Naive thymus-derived CD4-positive, alpha-beta T cell (primary cell): Measurements from ENCODE around the gene PLD4. TPM values are rescaled to one million over a fixed set of nuclear protein-coding genes. Genes with fewer than 3 reads are reported as not detected.
A peak's percentile ranks its signal among the peaks of the same experiment; 100 is the strongest.

Experiments used
- ATAC-seq: fragments of 150-1000 bp; cut with Tn5 transposase; 2 replicates; pipeline ENCODE4 v1.10.0; 2021; ENCODE audit warnings: mild to moderate bottlenecking, moderate library complexity
- CTCF ChIA-PET: fragments of 350-600 bp; sonication (Branson Sonifier 250); formaldehyde crosslinking; loops from one replicate; lab custom pipeline; 2021; ENCODE audit warnings: antibody characterized with exemption; lab: Charles Lee
- POLR2A ChIA-PET: fragments of 350-600 bp; sonication (Branson Sonifier 250); formaldehyde crosslinking; loops from one replicate; lab custom pipeline; 2021; ENCODE audit warnings: antibody characterized with exemption, inconsistent platforms; lab: Charles Lee
- DNase-seq, 9 donors: peaks; one replicate each; pipeline versions ENCODE4 v3.0.0 to v3.0.0-alpha.2; 2020 to 2022; ENCODE audit warnings: mixed read lengths in 1 of 9
- H3K27ac ChIP-seq: one replicate; pipeline ENCODE4 v1.7.0; 2013; ENCODE audit warnings: mild to moderate bottlenecking, low read depth, low read length, moderate library complexity
- H3K27me3 ChIP-seq, 2 donors: one replicate each; pipeline ENCODE4 v1.7.0; 2013; ENCODE audit warnings: low read length in 2 of 2, mild to moderate bottlenecking in 2 of 2, moderate library complexity in 2 of 2; ENCODE audit not compliant: control insufficient read depth in 2 of 2, insufficient read depth in 2 of 2
- H3K36me3 ChIP-seq, 3 experiments: 1 replicate in 2 of 3; 2 replicates in 1 of 3; pipeline ENCODE4 v1.7.0; 2013; ENCODE audit warnings: low read length in 3 of 3, mild to moderate bottlenecking in 3 of 3, moderate library complexity in 1 of 3; ENCODE audit not compliant: insufficient read depth in 3 of 3, control insufficient read depth in 2 of 3
- H3K4me1 ChIP-seq, 2 donors: one replicate each; pipeline ENCODE4 v1.7.0; 2013; ENCODE audit warnings: low read length in 2 of 2, mild to moderate bottlenecking in 2 of 2, moderate library complexity in 1 of 2; ENCODE audit not compliant: control insufficient read depth in 2 of 2, insufficient read depth in 2 of 2
- H3K4me3 ChIP-seq: 2 replicates; pipeline ENCODE4 v1.7.0; 2013; ENCODE audit warnings: mild to moderate bottlenecking, low read length
- H3K9me3 ChIP-seq, 3 experiments: 1 replicate in 2 of 3; 2 replicates in 1 of 3; pipeline ENCODE4 v1.7.0; 2013; ENCODE audit warnings: low read length in 3 of 3; ENCODE audit not compliant: control insufficient read depth in 2 of 3
- H3K27ac Mint-ChIP-seq, 9 donors: one replicate each; pipeline ENCODE4 v1.8.0; 2020 to 2022; ENCODE audit warnings: mixed read lengths in 9 of 9, mild to moderate bottlenecking in 8 of 9, moderate library complexity in 5 of 9, inconsistent platforms in 2 of 9
- H3K27me3 Mint-ChIP-seq, 5 donors: one replicate each; pipeline ENCODE4 v1.8.0; 2021 to 2022; ENCODE audit warnings: mixed read lengths in 5 of 5, mild to moderate bottlenecking in 1 of 5
- H3K36me3 Mint-ChIP-seq, 5 donors: one replicate each; pipeline ENCODE4 v1.8.0; 2020 to 2022; ENCODE audit warnings: mixed read lengths in 5 of 5, mild to moderate bottlenecking in 3 of 5, inconsistent platforms in 1 of 5
- H3K4me1 Mint-ChIP-seq, 7 donors: one replicate each; pipeline ENCODE4 v1.8.0; 2020 to 2022; ENCODE audit warnings: mixed read lengths in 7 of 7, mild to moderate bottlenecking in 3 of 7, inconsistent platforms in 1 of 7
- H3K4me3 Mint-ChIP-seq, 10 donors: one replicate each; pipeline ENCODE4 v1.8.0; 2020 to 2022; ENCODE audit warnings: mild to moderate bottlenecking in 10 of 10, mixed read lengths in 10 of 10, moderate library complexity in 6 of 10, inconsistent platforms in 2 of 10
- H3K9me3 Mint-ChIP-seq, 11 donors: one replicate each; pipeline ENCODE4 v1.8.0; 2020 to 2022; ENCODE audit warnings: mixed read lengths in 11 of 11, mild to moderate bottlenecking in 4 of 11, inconsistent platforms in 1 of 11, moderate library complexity in 1 of 11
- intact Hi-C, 2 donors: fragments of 100-400 bp; cut with micrococcal nuclease; formaldehyde crosslinking; loops; one replicate each; pipeline ENCODE4 v1.15.1; 2023
- polyA plus RNA-seq, 2 donors: library from polyadenylated mRNA; unstranded; fragments of 300-500 nt; fragmentation: Illumina TruSeq; gene quantifications; one replicate each; pipeline ENCODE4 v1.2.3, GENCODE V29; 2021
- total RNA-seq, 6 experiments: library from RNA in 5 of 6; stranded (reverse) in 5 of 6; gene quantifications; 1 replicate in 5 of 6; 2 replicates in 1 of 6; pipeline ENCODE4 v1.2.3 and lab custom pipeline; 2021 to 2026

PLD4 gene
- total and polyA plus RNA-seq, 7 experiments from 2014 or later: 0.10 to 32.0 (median 0.80) TPM; not detected in 1

DNA sequence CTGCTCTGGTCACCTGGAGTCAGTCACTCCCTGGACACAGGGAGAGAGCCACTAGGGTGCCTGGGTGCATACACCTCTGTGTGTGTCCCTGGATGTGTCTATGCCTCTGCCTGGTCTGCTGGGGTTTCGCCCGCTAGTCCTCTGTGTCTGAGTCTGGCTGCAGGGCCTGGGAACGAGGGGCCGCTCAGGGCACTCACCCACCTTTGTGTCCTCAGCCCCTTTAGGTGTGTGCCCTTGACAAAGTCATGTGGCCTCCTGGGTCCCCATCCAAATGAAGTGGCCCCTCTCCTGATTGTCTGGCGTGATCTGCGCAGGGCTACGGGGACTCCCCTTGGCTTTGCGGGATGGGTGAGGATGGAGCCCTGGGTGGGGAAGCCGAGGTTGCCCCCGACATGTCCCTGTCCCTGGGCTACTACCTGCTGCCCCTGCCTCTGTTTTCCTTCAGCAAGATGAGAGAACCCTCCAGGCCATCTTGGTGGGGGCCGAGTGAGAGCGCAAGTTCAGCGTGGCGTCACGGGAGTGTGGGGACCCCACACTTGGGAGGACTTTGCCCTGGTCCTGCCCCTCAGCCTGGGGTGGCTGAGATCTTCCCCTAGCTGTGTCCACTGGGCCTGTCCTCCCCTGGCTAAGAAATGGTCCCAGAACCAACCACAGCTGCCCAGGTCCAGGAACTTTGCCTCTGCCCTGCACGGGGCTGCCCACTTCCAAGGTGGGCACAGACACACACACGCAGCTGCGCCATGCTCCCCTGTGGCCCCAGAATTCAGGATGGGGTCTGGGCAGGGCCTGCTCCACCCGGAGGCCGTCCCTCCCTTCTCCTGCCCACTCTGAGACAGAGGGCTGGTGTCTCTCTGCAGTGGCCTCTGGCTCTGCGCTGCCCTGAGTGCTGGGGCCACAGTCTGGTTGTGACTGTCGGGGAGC is 56.2 kb downstream of the PLD4 start:
- Mint-ChIP-seq H3K27ac (no peak overlapping the region), H3K4me1 (peaks cover 5 to 19% (median 13%) of the 10 kb centered on the region in 7 donors), H3K36me3 (peaks cover 0 to 3% (median 0%) of the 10 kb centered on the region in 5 donors), H3K27me3 (peaks cover 8 to 30% (median 16%) of the 10 kb centered on the region in 5 donors), H3K9me3 (no peaks in the 10 kb centered on the region), H3K4me3 (peak overlapping the region in 1 of 10 donors; percentile 51)
- Histone ChIP-seq H3K36me3 (no peaks in the 10 kb centered on the region), H3K4me1 (peaks cover 0 to 7% of the 10 kb centered on the region in 2 donors), H3K9me3 (no peaks in the 10 kb centered on the region), H3K4me3 (no peak overlapping the region), H3K27me3 (peaks cover 0 to 8% of the 10 kb centered on the region in 2 donors), H3K27ac (no peak overlapping the region)
- DNase-seq: no peak
- ChIA-PET POLR2A (no interaction called here), CTCF (interaction anchor here (0.6 to 1.8 kb wide), 3 partner anchors 63 to 408 kb away, joined by 3 to 4 read pairs (median 4); no protein-coding TSS in a partner anchor)
- no peak for ATAC-seq
- intact Hi-C loops: no loop called here

DNA sequence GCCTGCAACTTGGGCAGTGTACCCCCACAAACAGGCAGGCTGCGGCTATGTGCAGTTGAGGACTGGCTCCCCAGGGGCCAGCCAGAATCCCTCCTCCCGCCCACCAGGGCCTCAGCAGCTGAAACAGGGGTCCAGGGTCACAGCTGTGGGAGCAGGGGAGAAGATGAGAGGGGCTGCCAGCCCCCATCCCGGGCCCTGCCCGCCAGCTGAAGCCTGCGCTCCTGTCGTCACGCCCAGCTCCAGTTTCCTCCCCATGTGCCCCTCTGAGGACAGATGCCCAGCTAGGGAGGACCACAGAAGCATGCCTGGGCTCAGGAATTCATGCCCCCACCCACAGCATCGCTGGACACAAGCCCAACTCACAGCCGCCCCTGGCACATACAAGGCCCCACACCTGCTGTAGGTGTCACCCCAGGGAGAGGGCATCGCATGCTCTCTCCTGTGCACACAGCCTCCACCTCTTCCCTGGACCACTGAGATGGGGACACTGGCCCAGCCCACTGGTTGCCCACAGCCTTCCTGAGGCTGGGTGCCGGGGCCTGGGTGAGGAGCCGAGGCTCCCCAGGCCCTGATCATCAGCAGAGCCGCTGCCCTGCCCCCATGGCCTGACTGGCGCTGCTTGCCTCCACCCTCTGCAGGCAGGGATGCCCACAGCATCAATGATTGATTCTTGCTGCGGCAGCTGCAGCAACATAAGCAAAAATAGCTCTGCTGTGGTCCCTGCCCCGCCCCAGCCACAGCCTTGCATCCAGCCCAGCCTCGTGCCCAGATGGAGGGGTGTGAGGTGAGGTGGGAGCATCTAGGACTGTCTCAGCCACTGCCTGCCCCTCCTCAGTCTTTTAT is 57.2 kb downstream of the PLD4 start:
- no peaks in the 10 kb centered on the region for H3K36me3 Mint-ChIP-seq
- Histone ChIP-seq H3K4me1 (peaks cover 0 to 7% of the 10 kb centered on the region in 2 donors), H3K9me3 (no peaks in the 10 kb centered on the region), H3K27me3 (peaks cover 0 to 6% of the 10 kb centered on the region in 2 donors), H3K4me3 (no peak overlapping the region), H3K36me3 (no peaks in the 10 kb centered on the region), H3K27ac (no peak overlapping the region)
- POLR2A ChIA-PET: no interaction called here
- no peaks in the 10 kb centered on the region for H3K9me3 Mint-ChIP-seq
- CTCF ChIA-PET: interaction anchor here (1.3 to 1.8 kb wide), 2 partner anchors 62 to 63 kb away, joined by 4 read pairs; no protein-coding TSS in a partner anchor
- H3K4me3 Mint-ChIP-seq: no peak overlapping the region
- peaks cover 0 to 15% (median 9%) of the 10 kb centered on the region in 7 donors for H3K4me1 Mint-ChIP-seq
- intact Hi-C loops: no loop called here
- H3K27me3 Mint-ChIP-seq: peaks cover 0 to 23% (median 8%) of the 10 kb centered on the region in 5 donors
- H3K27ac Mint-ChIP-seq: peak overlapping the region in 2 of 9 donors; percentile 49 to 65
- no peak for ATAC-seq
- no peak for DNase-seq

DNA sequence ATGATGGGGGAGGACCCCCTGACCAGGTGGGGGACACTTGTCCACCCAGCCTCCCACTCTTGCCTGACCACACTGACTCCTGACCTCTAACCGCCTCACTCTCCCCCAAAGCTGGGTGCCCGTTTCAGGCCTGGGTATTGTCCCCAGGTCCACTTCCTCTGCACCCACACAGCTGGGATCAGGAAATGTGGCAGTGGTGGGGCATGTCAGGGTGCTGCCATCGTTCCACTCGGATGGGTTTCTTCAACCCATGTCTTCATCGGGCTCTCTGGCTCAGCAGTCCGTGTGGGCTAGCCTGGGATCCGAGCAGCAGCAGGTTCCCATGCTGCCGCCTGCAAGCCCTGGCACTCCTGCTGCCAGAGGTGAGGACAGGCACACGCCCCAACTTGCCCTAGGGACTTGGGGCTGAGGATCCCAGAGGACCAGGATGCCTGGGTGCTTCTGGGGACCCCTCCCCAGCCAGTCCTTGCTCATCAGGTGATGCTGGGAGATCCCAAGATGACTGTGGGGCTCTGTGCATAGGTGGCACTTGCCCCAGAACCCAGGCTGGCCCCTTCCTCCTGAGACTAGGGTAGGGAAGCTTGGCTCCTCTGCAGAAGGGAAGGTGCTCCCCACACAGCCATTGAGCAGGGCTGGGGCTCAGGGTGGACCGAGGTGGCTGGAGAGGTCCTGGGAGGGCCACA is 58.0 kb downstream of the PLD4 start:
- POLR2A ChIA-PET: no interaction called here
- H3K4me1 Mint-ChIP-seq: peaks cover 0 to 15% (median 11%) of the 10 kb centered on the region in 7 donors
- H3K9me3 ChIP-seq: no peaks in the 10 kb centered on the region
- CTCF ChIA-PET: no interaction called here
- H3K4me1 ChIP-seq: peaks cover 0 to 2% of the 10 kb centered on the region in 2 donors
- DNase-seq (no peak), ATAC-seq (no peak)
- H3K4me3 ChIP-seq: no peak overlapping the region
- H3K9me3 Mint-ChIP-seq: no peaks in the 10 kb centered on the region
- peaks cover 0 to 21% (median 8%) of the 10 kb centered on the region in 5 donors for H3K27me3 Mint-ChIP-seq
- H3K36me3 Mint-ChIP-seq: no peaks in the 10 kb centered on the region
- no peaks in the 10 kb centered on the region for H3K27me3 ChIP-seq
- peak overlapping the region in 2 of 9 donors; percentile 49 to 65 for H3K27ac Mint-ChIP-seq
- no peaks in the 10 kb centered on the region for H3K36me3 ChIP-seq
- intact Hi-C loops: no loop called here
- no peak overlapping the region for H3K4me3 Mint-ChIP-seq
- H3K27ac ChIP-seq: no peak overlapping the region

Other genes starting within 250 kb of the PLD4 start
- gene INF2, start 235.3 kb upstream of the PLD4 start, total RNA-seq: 100 to 1,000 TPM in 2 of 5 experiments, 10 to 100 TPM in 3; 65.0 to 140 (median 95.5) TPM
- 10 to 100 TPM in 1 of 2 donors, 1 to 10 TPM in 1; 5.8 to 12.4 TPM for gene INF2, start 235.3 kb upstream of the PLD4 start, polyA plus RNA-seq
- gene ADSS1, start 200.7 kb upstream of the PLD4 start, total RNA-seq: 1 to 10 TPM in 4 of 5 experiments, under 1 TPM in 1; 0.73 to 4.8 (median 4.2) TPM
- gene ADSS1, start 200.7 kb upstream of the PLD4 start, polyA plus RNA-seq: 1 to 10 TPM; 1.1 to 1.8 TPM
- gene SIVA1, start 171.7 kb upstream of the PLD4 start, total RNA-seq: 10 to 100 TPM; 61.4 to 97.7 (median 77.4) TPM
- gene SIVA1, start 171.7 kb upstream of the PLD4 start, polyA plus RNA-seq: 100 to 1,000 TPM; 269 to 276 TPM
- 100 to 1,000 TPM in 1 of 5 experiments, 10 to 100 TPM in 4; 70.4 to 131 (median 88.9) TPM for gene AKT1, start 129.1 kb upstream of the PLD4 start, total RNA-seq
- 10 to 100 TPM in 1 of 2 donors, 1 to 10 TPM in 1; 6.8 to 12.3 TPM for gene AKT1, start 129.1 kb upstream of the PLD4 start, polyA plus RNA-seq
- gene ZBTB42, start 123.8 kb upstream of the PLD4 start, total RNA-seq: 10 to 100 TPM in 1 of 5 experiments, 1 to 10 TPM in 4; 3.5 to 11.3 (median 5.5) TPM
- 1 to 10 TPM; 2.1 TPM for gene ZBTB42, start 123.8 kb upstream of the PLD4 start, polyA plus RNA-seq
- gene CEP170B, start 59.6 kb upstream of the PLD4 start, total RNA-seq: 1 to 10 TPM in 4 of 5 experiments, under 1 TPM in 1; 1.00 to 4.1 (median 2.5) TPM
- gene CEP170B, start 59.6 kb upstream of the PLD4 start, polyA plus RNA-seq: under 1 TPM; 0.05 TPM
- gene AHNAK2, start 53.5 kb downstream of the PLD4 start, total RNA-seq: under 1 TPM in 1 of 5 experiments, not detected in 4; 0.02 TPM
- not detected for gene AHNAK2, start 53.5 kb downstream of the PLD4 start, polyA plus RNA-seq
- gene CLBA1, start 60.9 kb downstream of the PLD4 start, total RNA-seq: 1 to 10 TPM in 4 of 5 experiments, under 1 TPM in 1; 0.51 to 2.1 (median 1.3) TPM
- under 1 TPM; 0.26 to 0.72 TPM for gene CLBA1, start 60.9 kb downstream of the PLD4 start, polyA plus RNA-seq
- gene CDCA4, start 96.2 kb downstream of the PLD4 start, total RNA-seq: 10 to 100 TPM; 12.7 to 47.8 (median 14.0) TPM
- gene CDCA4, start 96.2 kb downstream of the PLD4 start, polyA plus RNA-seq: 10 to 100 TPM in 1 of 2 donors, 1 to 10 TPM in 1; 8.0 to 12.1 TPM
- 10 to 100 TPM; 37.8 to 58.7 (median 45.2) TPM for gene GPR132, start 140.6 kb downstream of the PLD4 start, total RNA-seq
- gene GPR132, start 140.6 kb downstream of the PLD4 start, polyA plus RNA-seq: 10 to 100 TPM in 1 of 2 donors, 1 to 10 TPM in 1; 9.3 to 40.2 TPM
- 1 to 10 TPM in 3 of 5 experiments, under 1 TPM in 2; 0.27 to 5.7 (median 2.2) TPM for gene JAG2, start 243.9 kb downstream of the PLD4 start, total RNA-seq
- gene JAG2, start 243.9 kb downstream of the PLD4 start, polyA plus RNA-seq: under 1 TPM in 1 of 2 donors, not detected in 1; 0.21 TPM